T-helper 2 cell treated with Interferon-gamma antibody and Interleukin-4, amounts not matched to agents 100 ng/mL and 5 ng/mL, for 36 hours (primary cell): ENCODE measurements around the gene CCDC106. TPM values are rescaled to one million over a fixed set of nuclear protein-coding genes. Genes with fewer than 3 reads are reported as not detected.

Experiments
- intact Hi-C: fragments of 100-400 bp; cut with micrococcal nuclease; formaldehyde crosslinking; loops from one replicate; pipeline ENCODE4 v1.15.1; 2023
- total RNA-seq: library from RNA; stranded (reverse); gene quantifications from 2 replicates; pipeline ENCODE4 v1.2.3, GENCODE V29; 2022

Gene CCDC106
- total RNA-seq, 1 donor from 2014 or later: 7.0 TPM

GRCh38 chr19:55648585-55649267, 714 bp downstream of the CCDC106 start:
- intact Hi-C loops: no loop called here

- intact Hi-C loops: loop anchor here (5.0 to 10.0 kb wide), 2 partner anchors 665 to 1782 kb away; partner anchors contain the start of genes MYADM and ZSCAN5A
These were observed 1.5 kb downstream of the CCDC106 start for GRCh38 chr19:55649268-55650125.

GRCh38 chr19:55650126-55650557, 2.1 kb downstream of the CCDC106 start:
- intact Hi-C loops: loop anchor here (5.0 to 10.0 kb wide), 2 partner anchors 665 to 1783 kb away; partner anchors contain the start of genes MYADM and ZSCAN5A

GRCh38 chr19:55650602-55651230, 2.7 kb downstream of the CCDC106 start:
- intact Hi-C loops: loop anchor here (5.0 to 10.0 kb wide), 2 partner anchors 664 to 1783 kb away; partner anchors contain the start of genes MYADM and ZSCAN5A

GRCh38 chr19:55651236-55651635, 3.2 kb downstream of the CCDC106 start:
- intact Hi-C loops: loop anchor here (5.0 to 10.0 kb wide), 2 partner anchors 664 to 1784 kb away; partner anchors contain the start of genes MYADM and ZSCAN5A

GRCh38 chr19:55652311-55653128, 4.5 kb downstream of the CCDC106 start:
- intact Hi-C loops: loop anchor here (1.0 to 10.0 kb wide), 3 partner anchors 267 to 1785 kb away; partner anchors contain the start of genes MYADM, RPL28 and ZSCAN5A

GRCh38 chr19:55653651-55654322, 5.8 kb downstream of the CCDC106 start:
- intact Hi-C loops: loop anchor here (1.0 to 10.0 kb wide), 11 partner anchors 10 to 1786 kb away; partner anchors contain the start of genes FIZ1, MYADM, PPP6R1 and RPL28

- intact Hi-C loops: loop anchor here (1.0 to 10.0 kb wide), 10 partner anchors 11 to 1787 kb away; partner anchors contain the start of genes FIZ1, MYADM, PPP6R1 and ZNF444
These were observed 6.4 kb downstream of the CCDC106 start for GRCh38 chr19:55654323-55654867.

- intact Hi-C loops: loop anchor here (1.0 to 10.0 kb wide), 11 partner anchors 12 to 1788 kb away; partner anchors contain the start of genes EPN1, FIZ1, MYADM and PPP6R1
These were observed 7.0 kb downstream of the CCDC106 start, which contains the start of gene U2AF2 for GRCh38 chr19:55654868-55655647. Gene U2AF2, plus strand, starts transcription at chr19:55655035. Its CDS starts 70 bp downstream, at chr19:55655105.

- intact Hi-C loops: loop anchor here (1.0 to 10.0 kb wide), 3 partner anchors 20 to 659 kb away; partner anchors contain the start of genes EPN1 and ZSCAN5A
These were observed 7.6 kb downstream of the CCDC106 start for GRCh38 chr19:55655648-55656040.

- intact Hi-C loops: loop anchor here (10.0 kb wide), 1 partner anchor 658 kb away; the partner anchor contains the start of gene ZSCAN5A
These were observed 8.5 kb downstream of the CCDC106 start for GRCh38 chr19:55656552-55656951.

- intact Hi-C loops: loop anchor here (10.0 kb wide), 1 partner anchor 658 kb away; the partner anchor contains the start of gene ZSCAN5A
These were observed 9.2 kb downstream of the CCDC106 start for GRCh38 chr19:55656988-55657747.

GRCh38 chr19:55658846-55659459, 10.9 kb downstream of the CCDC106 start:
- intact Hi-C loops: loop anchor here (10.0 kb wide), 1 partner anchor 656 kb away; the partner anchor contains the start of gene ZSCAN5A

GRCh38 chr19:55659822-55660221, 11.8 kb downstream of the CCDC106 start:
- intact Hi-C loops: loop anchor here (10.0 kb wide), 1 partner anchor 655 kb away; the partner anchor contains the start of gene ZSCAN5A

- intact Hi-C loops: no loop called here
These were observed 12.4 kb downstream of the CCDC106 start for GRCh38 chr19:55660404-55660803.

- intact Hi-C loops: no loop called here
These were observed 13.0 kb downstream of the CCDC106 start for GRCh38 chr19:55660991-55661390.

- intact Hi-C loops: no loop called here
These were observed 13.8 kb downstream of the CCDC106 start for GRCh38 chr19:55661826-55662225.
